HCT116 (cell line): ENCODE data around the gene CUX1. TPM values are rescaled to one million over a fixed set of nuclear protein-coding genes. Genes with fewer than 3 reads are reported as not detected.

Source experiments
- ATAC-seq: fragments of 200-7000 bp; cut with Tn5 transposase; 2 replicates; pipeline ENCODE4 v1.9.1; 2020; ENCODE audit warnings: mild to moderate bottlenecking, moderate library complexity
- BruUV-seq: library from RNA; stranded (reverse); fragments of 400-500 nt; replicated peaks from 2 replicates; lab custom pipeline; 2021; lab: Mats Ljungman, UMichigan
- CTCF ChIA-PET: fragments of 300-600 bp; sonication (Branson Sonifier 250); formaldehyde crosslinking; loops from one replicate; lab custom pipeline; 2021; ENCODE audit warnings: antibody characterized with exemption; lab: Charles Lee
- POLR2A ChIA-PET: fragments of 300-600, 350-600 bp; sonication (Branson Sonifier 250); formaldehyde crosslinking; loops from one replicate; lab custom pipeline; 2021; ENCODE audit warnings: antibody characterized with exemption; lab: Charles Lee
- RAD21 ChIA-PET, 2 experiments: fragments of 300-600 bp; sonication (Branson Sonifier 250); formaldehyde crosslinking; loops; one replicate each; lab custom pipeline; 2023; ENCODE audit warnings: low total read pairs in 2 of 2; ENCODE audit not compliant: uncharacterized antibody in 2 of 2, unreplicated experiment in 2 of 2, low non-redundant PET in 1 of 2; lab: Charles Lee
- DNase-seq: peaks from one replicate; pipeline ENCODE4 v3.0.0-alpha.2; 2010; ENCODE audit warnings: low read depth, low spot score
- H2AFZ ChIP-seq: fragments of 200-600 bp; shearing (Covaris generic), sonication (generic); 2 replicates; pipeline ENCODE4 v1.6.1; 2017; ENCODE audit warnings: low read depth, mixed run types, mixed read lengths, antibody characterized with exemption, low read length; ENCODE audit not compliant: poor library complexity, severe bottlenecking
- H3K27ac ChIP-seq: 2 replicates; pipeline ENCODE4 v1.5.1; 2012; ENCODE audit warnings: low read depth, low read length
- H3K27me3 ChIP-seq: fragments of 200-600 bp; sonication (generic); 2 replicates; pipeline ENCODE4 v1.6.1; 2016; ENCODE audit warnings: mixed run types, low read length, mixed read lengths; ENCODE audit not compliant: insufficient read depth
- H3K36me3 ChIP-seq, 2 experiments: fragments of 200-500 bp in 1 of 2; fragments of 200-600 bp in 1 of 2; sonication (Bioruptor generic) in 1 of 2; sonication (generic) in 1 of 2; 2 replicates each; pipeline versions ENCODE4 v1.5.1 to v1.6.1; 2014 to 2016; ENCODE audit warnings: low read length in 2 of 2, inconsistent platforms in 1 of 2, mixed read lengths in 1 of 2, mixed run types in 1 of 2; ENCODE audit not compliant: insufficient read depth in 2 of 2, control insufficient read depth in 1 of 2
- H3K4me1 ChIP-seq, 2 experiments: fragments of 200-600 bp in 1 of 2; sonication (generic) in 1 of 2; 2 replicates each; pipeline versions ENCODE4 v1.5.1 to v1.6.1; 2012 to 2017; ENCODE audit warnings: low read length in 2 of 2, inconsistent platforms in 1 of 2, mild to moderate bottlenecking in 1 of 2, mixed read lengths in 1 of 2, mixed run types in 1 of 2, moderate library complexity in 1 of 2; ENCODE audit not compliant: insufficient read depth in 2 of 2, control insufficient read depth in 1 of 2
- H3K4me2 ChIP-seq: fragments of 200-600 bp; sonication (generic); 2 replicates; pipeline ENCODE4 v1.6.1; 2017; ENCODE audit warnings: mixed run types, low read length, mixed read lengths
- H3K4me3 ChIP-seq, 2 experiments: fragments of 200-600 bp in 1 of 2; sonication (generic) in 1 of 2; replicated peaks in 1 of 2; 2 replicates each; pipeline ENCODE4 v1.5.1; 2011 to 2016; ENCODE audit warnings: low read length in 2 of 2, control low read depth in 1 of 2, low read depth in 1 of 2, mild to moderate bottlenecking in 1 of 2, mixed read lengths in 1 of 2, mixed run types in 1 of 2
- H3K79me2 ChIP-seq: fragments of 200-600 bp; sonication (generic); 2 replicates; pipeline ENCODE4 v1.6.1; 2017; ENCODE audit warnings: mild to moderate bottlenecking, mixed run types, low read length, moderate library complexity, mixed read lengths; ENCODE audit not compliant: insufficient read depth
- H3K9ac ChIP-seq: fragments of 200-600 bp; sonication (generic); 2 replicates; pipeline ENCODE4 v1.6.1; 2016; ENCODE audit warnings: low read length, mixed read lengths
- H3K9me2 ChIP-seq: fragments of 200-600 bp; sonication (generic), shearing (Covaris generic); 2 replicates; pipeline ENCODE4 v1.6.1; 2017; ENCODE audit warnings: mixed run types, mild to moderate bottlenecking, moderate library complexity; ENCODE audit not compliant: insufficient read depth
- H3K9me3 ChIP-seq, 2 experiments: fragments of 200-500 bp in 1 of 2; fragments of 200-600 bp in 1 of 2; sonication (Bioruptor generic) in 1 of 2; sonication (generic) in 1 of 2; 2 replicates each; pipeline ENCODE4 v1.6.1; 2014 to 2017; ENCODE audit warnings: low read length in 2 of 2, mixed read lengths in 2 of 2, inconsistent platforms in 1 of 2, low read depth in 1 of 2, mild to moderate bottlenecking in 1 of 2, mixed run types in 1 of 2, moderate library complexity in 1 of 2; ENCODE audit not compliant: control insufficient read depth in 1 of 2, insufficient read depth in 1 of 2
- H4K20me1 ChIP-seq: fragments of 200-600 bp; sonication (generic), shearing (Covaris generic); 2 replicates; pipeline ENCODE4 v1.6.1; 2017; ENCODE audit warnings: mixed run types, mild to moderate bottlenecking, moderate library complexity; ENCODE audit not compliant: insufficient read depth
- ATF3 ChIP-seq: IDR thresholded peaks from 2 replicates; pipeline ENCODE4 v1.6.1; 2012
- CTCF ChIP-seq, 3 experiments: fragments of 200-600 bp in 1 of 3; sonication (generic) in 1 of 3; IDR thresholded peaks in 2 of 3; conservative IDR thresholded peaks in 1 of 3; 2 replicates each; pipeline ENCODE4 v1.5.1; 2012 to 2017; ENCODE audit warnings: low read depth in 2 of 3, low read length in 2 of 3, antibody characterized with exemption in 1 of 3, borderline replicate concordance in 1 of 3, control low read depth in 1 of 3, mild to moderate bottlenecking in 1 of 3, mixed read lengths in 1 of 3, mixed run types in 1 of 3, moderate library complexity in 1 of 3; ENCODE audit not compliant: insufficient read depth in 1 of 3
- EGR1 ChIP-seq: IDR thresholded peaks from 2 replicates; pipeline ENCODE4 v1.6.1; 2012; ENCODE audit warnings: low read depth
- EZH2 ChIP-seq: fragments of 200-600 bp; sonication (generic); IDR thresholded peaks from 2 replicates; pipeline ENCODE4 v1.6.1; 2017; ENCODE audit warnings: antibody characterized with exemption, mixed run types
- FOSL1 ChIP-seq: IDR thresholded peaks from 2 replicates; pipeline ENCODE4 v1.6.1; 2012; ENCODE audit warnings: low read depth
- JUND ChIP-seq: IDR thresholded peaks from 2 replicates; pipeline ENCODE4 v1.6.1; 2012
- POLR2A ChIP-seq: IDR thresholded peaks from 2 replicates; pipeline ENCODE4 v1.7.0; 2011; ENCODE audit warnings: borderline replicate concordance; ENCODE audit not compliant: insufficient read depth, insufficient read length; ENCODE audit errors: extremely low read depth
- POLR2AphosphoS5 ChIP-seq: IDR thresholded peaks from 2 replicates; pipeline ENCODE4 v1.6.1; 2011; ENCODE audit warnings: mild to moderate bottlenecking, low read depth, low read length, moderate library complexity
- RAD21 ChIP-seq: IDR thresholded peaks from 2 replicates; pipeline ENCODE4 v1.6.1; 2012; ENCODE audit warnings: low read depth, mild to moderate bottlenecking
- SIN3A ChIP-seq: IDR thresholded peaks from 2 replicates; pipeline ENCODE4 v1.6.1; 2012; ENCODE audit warnings: low read depth
- YY1 ChIP-seq: IDR thresholded peaks from 2 replicates; pipeline ENCODE4 v1.6.1; 2011; ENCODE audit warnings: low read length, low read depth, moderate library complexity, mild to moderate bottlenecking; ENCODE audit not compliant: insufficient replicate concordance; ENCODE audit errors: extremely low read depth
- ZBTB33 ChIP-seq: IDR thresholded peaks from 2 replicates; pipeline ENCODE4 v1.6.1; 2011; ENCODE audit warnings: mild to moderate bottlenecking, low read length, moderate library complexity; ENCODE audit not compliant: insufficient replicate concordance; ENCODE audit errors: extremely low read depth
- ZFX ChIP-seq: fragments of 450-650 bp; IDR thresholded peaks from 2 replicates; pipeline ENCODE4 v1.6.1; 2017
- ZNF274 ChIP-seq: fragments of 200-500 bp; sonication (Bioruptor generic); IDR thresholded peaks from 2 replicates; pipeline ENCODE4 v1.6.1; 2014; ENCODE audit warnings: mild to moderate bottlenecking, low read depth, low read length, inconsistent platforms
- intact Hi-C: fragments of 100-400 bp; cut with micrococcal nuclease; formaldehyde crosslinking; loops from 2 replicates; pipeline ENCODE4 v1.10.0; 2022
- total RNA-seq: library from RNA; stranded (reverse); gene quantifications from one replicate; pipeline ENCODE4 v1.2.1, GENCODE V29; 2021; ENCODE audit not compliant: unreplicated experiment

Gene CUX1
- total RNA-seq, 1 experiment from 2014 or later: 68.9 TPM

- Histone ChIP-seq H3K27ac (no peak overlapping the region), H3K36me3 (no peaks in the 10 kb centered on the region)
- no peak for TF ChIP-seq EGR1
- TF ChIP-seq CTCF (IDR thresholded peaks at IDR 0.05 in 2 of 3, conservative IDR thresholded peaks at IDR 0.05 in 1 of 3; ENCODE audit: borderline replicate concordance in 1 of 3, insufficient read depth in 1 of 3, low read depth in 2 of 3, low read length in 2 of 3): no peak
- TF ChIP-seq YY1: no peak
- no peak for TF ChIP-seq ATF3
- no peak for TF ChIP-seq EZH2
- TF ChIP-seq, all 23 proteins: peak for 0
- CTCF ChIA-PET: no interaction called here
- H3K79me2 ChIP-seq: peaks cover 7% of the 10 kb centered on the region
- intact Hi-C loops: no loop called here
- RAD21 ChIA-PET: no interaction called here
- no peak overlapping the region for H3K9ac ChIP-seq
- no peak overlapping the region for H3K4me3 ChIP-seq
- H3K4me2 ChIP-seq: no peak overlapping the region
- DNase-seq (no peak), ATAC-seq (no peak)
- peaks cover 0 to 12% of the 10 kb centered on the region in 2 experiments; a peak in 2 of 4 replicates for H3K4me1 ChIP-seq
- no peaks in the 10 kb centered on the region for H3K9me2 ChIP-seq
- POLR2A ChIA-PET: no interaction called here
- no peaks in the 10 kb centered on the region for H3K9me3 ChIP-seq
- no TSS peak for BruUV-seq
- no peaks in the 10 kb centered on the region for H3K27me3 ChIP-seq
- no peak overlapping the region for H2AFZ ChIP-seq
- H4K20me1 ChIP-seq: no peaks in the 10 kb centered on the region
Measured at GRCh38 chr7:101996131-101996691, 178.8 kb downstream of the CUX1 start.

GRCh38 chr7:101996876-101997275 lies 179.4 kb downstream of the CUX1 start:
- RAD21 ChIA-PET: no interaction called here
- Histone ChIP-seq H3K4me2 (no peak overlapping the region), H3K9me2 (no peaks in the 10 kb centered on the region), H4K20me1 (no peaks in the 10 kb centered on the region), H3K9me3 (no peaks in the 10 kb centered on the region), H3K4me1 (peaks cover 0 to 12% of the 10 kb centered on the region in 2 experiments; a peak in 2 of 4 replicates), H2AFZ (no peak overlapping the region), H3K79me2 (peaks cover 7% of the 10 kb centered on the region), H3K4me3 (no peak overlapping the region), H3K27ac (no peak overlapping the region), H3K27me3 (no peaks in the 10 kb centered on the region), H3K9ac (no peak overlapping the region), H3K36me3 (no peaks in the 10 kb centered on the region)
- POLR2A ChIA-PET: no interaction called here
- intact Hi-C loops: no loop called here
- no peak for TF ChIP-seq ZFX
- no peak for TF ChIP-seq CTCF (IDR thresholded peaks at IDR 0.05 in 2 of 3, conservative IDR thresholded peaks at IDR 0.05 in 1 of 3; ENCODE audit: borderline replicate concordance in 1 of 3, insufficient read depth in 1 of 3, low read depth in 2 of 3, low read length in 2 of 3)
- no peak for TF ChIP-seq RAD21
- TF ChIP-seq SIN3A: no peak
- TF ChIP-seq JUND: no peak
- TF ChIP-seq POLR2AphosphoS5: no peak
- no peak for TF ChIP-seq ZBTB33
- TF ChIP-seq POLR2A: no peak
- no peak for TF ChIP-seq ZNF274
- TF ChIP-seq YY1: no peak
- TF ChIP-seq FOSL1: no peak
- no TSS peak for BruUV-seq
- ATAC-seq (no peak), DNase-seq (no peak)
- CTCF ChIA-PET: no interaction called here
